Chondrocyte (in vitro differentiated cells): ENCODE data around the gene HMCN2. TPM values are rescaled to one million over a fixed set of nuclear protein-coding genes. Genes with fewer than 3 reads are reported as not detected.

Experiments
- DNase-seq: peaks from one replicate; pipeline ENCODE4 v3.0.0; 2021; ENCODE audit warnings: mixed read lengths, low spot score
- H3K27ac Mint-ChIP-seq: one replicate; pipeline ENCODE4 v1.8.0; 2021; ENCODE audit warnings: mild to moderate bottlenecking, moderate library complexity, mixed read lengths; ENCODE audit not compliant: unreplicated experiment
- H3K27me3 Mint-ChIP-seq: 2 replicates; pipeline ENCODE4 v1.8.0; 2021; ENCODE audit warnings: low read depth, mixed read lengths
- H3K36me3 Mint-ChIP-seq: 2 replicates; pipeline ENCODE4 v1.8.0; 2021; ENCODE audit warnings: low read depth, mixed read lengths
- H3K4me1 Mint-ChIP-seq: 2 replicates; pipeline ENCODE4 v1.8.0; 2021; ENCODE audit warnings: low read depth, mild to moderate bottlenecking, mixed read lengths
- H3K4me3 Mint-ChIP-seq: one replicate; pipeline ENCODE4 v1.8.0; 2021; ENCODE audit warnings: mild to moderate bottlenecking, moderate library complexity, mixed read lengths; ENCODE audit not compliant: unreplicated experiment
- H3K9me3 Mint-ChIP-seq: 2 replicates; pipeline ENCODE4 v1.8.0; 2021; ENCODE audit warnings: low read depth, mixed read lengths
- CTCF ChIP-seq: fragments of 200-600 bp; sonication (generic); IDR thresholded peaks from 2 replicates; pipeline ENCODE4 v1.5.0; 2021; ENCODE audit warnings: antibody characterized with exemption, mild to moderate bottlenecking, moderate library complexity
- total RNA-seq: library from RNA; stranded (reverse); gene quantifications from 3 replicates; pipeline ENCODE4 v1.2.1, GENCODE V29; 2021

HMCN2 gene
- total RNA-seq, 1 donor from 2014 or later = 0.05 TPM

DNA sequence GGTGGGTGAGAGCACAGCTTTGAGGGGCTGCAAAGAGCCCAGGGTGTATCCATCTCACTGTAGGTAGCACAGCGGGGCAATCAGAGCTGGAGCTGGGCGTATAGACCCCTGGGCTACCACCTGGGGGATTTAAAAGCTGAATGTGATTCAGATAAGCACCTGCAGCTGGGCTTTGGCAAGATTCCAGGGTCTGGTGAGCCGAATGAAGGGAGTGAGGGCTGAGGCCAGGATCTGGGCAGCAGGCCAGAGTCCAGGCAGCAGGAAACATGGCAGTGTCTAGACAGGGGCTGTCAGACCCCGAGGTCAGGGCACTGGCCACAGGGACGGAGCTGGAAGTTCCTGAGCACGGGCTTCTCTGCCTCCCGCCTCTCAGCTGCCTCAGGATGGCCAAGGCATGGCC is 187.9 kb downstream of the HMCN2 start:
- Mint-ChIP-seq H3K4me3 (no peak overlapping the region), H3K27me3 (no peaks in the 10 kb centered on the region), H3K36me3 (peaks cover 2% of the 10 kb centered on the region), H3K4me1 (peaks cover 56% of the 10 kb centered on the region), H3K27ac (peak overlapping the region; percentile 0), H3K9me3 (no peaks in the 10 kb centered on the region)
- TF ChIP-seq CTCF = no peak
- DNase-seq = no peak

GRCh38 chr9:130454096-130454811 is 188.7 kb downstream of the HMCN2 start:
- Mint-ChIP-seq H3K36me3 (peaks cover 4% of the 10 kb centered on the region), H3K4me1 (peaks cover 49% of the 10 kb centered on the region), H3K4me3 (no peak overlapping the region), H3K9me3 (no peaks in the 10 kb centered on the region), H3K27ac (no peak overlapping the region), H3K27me3 (no peaks in the 10 kb centered on the region)
- DNase-seq = no peak
- TF ChIP-seq CTCF = no peak

- no peak for TF ChIP-seq CTCF
- no peaks in the 10 kb centered on the region for H3K27me3 Mint-ChIP-seq
- H3K4me1 Mint-ChIP-seq = peaks cover 43% of the 10 kb centered on the region
- no peak for DNase-seq
- H3K9me3 Mint-ChIP-seq = no peaks in the 10 kb centered on the region
- H3K27ac Mint-ChIP-seq = no peak overlapping the region
- H3K4me3 Mint-ChIP-seq = no peak overlapping the region
- H3K36me3 Mint-ChIP-seq = peaks cover 5% of the 10 kb centered on the region
These were observed 189.3 kb downstream of the HMCN2 start for GRCh38 chr9:130454812-130455325.

DNA sequence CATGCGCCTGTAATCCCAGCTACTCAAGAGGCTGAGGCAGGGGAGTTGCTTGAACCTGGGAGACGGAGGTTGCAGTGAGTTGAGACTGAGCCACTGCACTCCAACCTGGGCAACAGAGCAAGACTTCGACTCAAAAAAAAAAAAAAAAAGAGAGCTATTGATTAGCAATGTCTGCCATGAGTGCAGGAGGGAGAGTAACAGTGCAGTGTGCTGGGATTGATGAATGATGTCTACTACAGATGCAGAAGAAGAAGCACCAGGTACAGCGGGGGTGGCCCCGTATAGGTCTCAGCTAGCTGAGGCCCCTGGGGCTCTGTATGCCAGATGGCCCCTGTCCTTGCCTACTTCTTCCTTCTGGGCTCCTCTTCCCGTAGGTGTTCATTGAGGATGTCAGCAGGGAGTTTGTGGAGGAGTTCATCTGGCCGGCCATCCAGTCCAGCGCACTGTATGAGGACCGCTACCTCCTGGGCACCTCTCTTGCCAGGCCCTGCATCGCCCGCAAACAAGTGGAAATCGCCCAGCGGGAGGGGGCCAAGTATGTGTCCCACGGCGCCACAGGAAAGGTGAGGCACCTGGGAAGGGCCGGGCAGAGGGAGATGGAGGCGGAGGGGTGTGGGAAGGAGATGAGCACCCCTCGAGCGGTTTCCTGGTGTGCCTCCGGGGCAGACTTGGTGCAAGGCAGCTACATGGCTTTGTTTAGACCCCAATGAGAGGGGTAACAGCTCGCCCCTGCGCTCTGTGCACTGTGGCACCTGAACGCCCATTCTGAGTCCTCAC is 192.7 kb downstream of the HMCN2 start:
- H3K4me3 Mint-ChIP-seq = no peak overlapping the region
- H3K27ac Mint-ChIP-seq = no peak overlapping the region
- H3K27me3 Mint-ChIP-seq = no peaks in the 10 kb centered on the region
- peaks cover 9% of the 10 kb centered on the region for H3K36me3 Mint-ChIP-seq
- TF ChIP-seq CTCF = no peak
- H3K4me1 Mint-ChIP-seq = peaks cover 9% of the 10 kb centered on the region
- no peak for DNase-seq
- H3K9me3 Mint-ChIP-seq = no peaks in the 10 kb centered on the region

DNA sequence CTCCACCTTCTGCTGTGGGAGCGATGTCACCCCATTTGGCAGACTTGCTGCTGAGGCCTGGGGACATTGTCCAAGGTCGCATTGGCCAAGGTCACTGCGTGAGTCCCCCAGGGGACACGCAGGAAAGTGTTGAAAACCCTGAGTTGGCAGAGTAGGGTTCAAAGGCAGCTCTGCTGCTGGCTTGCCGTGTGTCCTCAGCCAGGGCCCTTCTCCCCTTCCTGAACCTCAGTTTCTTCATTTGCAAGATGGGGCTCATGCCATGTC is 193.2 kb downstream of the HMCN2 start:
- DNase-seq = no peak
- Mint-ChIP-seq H3K36me3 (peaks cover 10% of the 10 kb centered on the region), H3K27ac (no peak overlapping the region), H3K9me3 (no peaks in the 10 kb centered on the region), H3K4me3 (no peak overlapping the region), H3K27me3 (no peaks in the 10 kb centered on the region), H3K4me1 (peaks cover 4% of the 10 kb centered on the region)
- TF ChIP-seq CTCF = no peak
